Choroid plexus epithelial cell (primary cell): ENCODE measurements around the gene RUNX2.
"Not testable (repeated sequence)": the region's sequence is repeated elsewhere in the genome, so short reads cannot be mapped to it uniquely, and the experiment has no call there.

Experiments
- DNase-seq: peaks from one replicate; pipeline ENCODE4 v3.0.0-alpha.2; 2010; ENCODE audit warnings: low read depth
- H3K4me3 ChIP-seq: 2 replicates; pipeline ENCODE4 v1.5.1; 2011; ENCODE audit warnings: low read depth, mild to moderate bottlenecking, control low read depth, low read length, moderate library complexity
- TF ChIP-seq, protein P1 (sequence below): conservative IDR thresholded peaks from 2 replicates; pipeline ENCODE4 v1.5.1; 2011; ENCODE audit warnings: low read depth, mild to moderate bottlenecking, control low read depth, inconsistent platforms, low read length, moderate library complexity

RUNX2 gene

DNA sequence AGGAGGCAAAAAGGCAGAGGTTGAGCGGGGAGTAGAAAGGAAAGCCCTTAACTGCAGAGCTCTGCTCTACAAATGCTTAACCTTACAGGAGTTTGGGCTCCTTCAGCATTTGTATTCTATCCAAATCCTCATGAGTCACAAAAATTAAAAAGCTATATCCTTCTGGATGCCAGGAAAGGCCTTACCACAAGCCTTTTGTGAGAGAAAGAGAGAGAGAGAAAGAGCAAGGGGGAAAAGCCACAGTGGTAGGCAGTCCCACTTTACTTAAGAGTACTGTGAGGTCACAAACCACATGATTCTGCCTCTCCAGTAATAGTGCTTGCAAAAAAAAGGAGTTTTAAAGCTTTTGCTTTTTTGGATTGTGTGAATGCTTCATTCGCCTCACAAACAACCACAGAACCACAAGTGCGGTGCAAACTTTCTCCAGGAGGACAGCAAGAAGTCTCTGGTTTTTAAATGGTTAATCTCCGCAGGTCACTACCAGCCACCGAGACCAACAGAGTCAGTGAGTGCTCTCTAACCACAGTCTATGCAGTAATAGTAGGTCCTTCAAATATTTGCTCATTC is at the start of gene RUNX2:
TSS of gene RUNX2 (plus strand) at position 375 of the 567 bp plus-strand sequence. CDS start 397 bp downstream, outside the sequence.
- H3K4me3 ChIP-seq, result peak within 1 kb of the TSS; percentile 30
- peak; percentile 85 for DNase-seq
- TF ChIP-seq, protein P1, sequence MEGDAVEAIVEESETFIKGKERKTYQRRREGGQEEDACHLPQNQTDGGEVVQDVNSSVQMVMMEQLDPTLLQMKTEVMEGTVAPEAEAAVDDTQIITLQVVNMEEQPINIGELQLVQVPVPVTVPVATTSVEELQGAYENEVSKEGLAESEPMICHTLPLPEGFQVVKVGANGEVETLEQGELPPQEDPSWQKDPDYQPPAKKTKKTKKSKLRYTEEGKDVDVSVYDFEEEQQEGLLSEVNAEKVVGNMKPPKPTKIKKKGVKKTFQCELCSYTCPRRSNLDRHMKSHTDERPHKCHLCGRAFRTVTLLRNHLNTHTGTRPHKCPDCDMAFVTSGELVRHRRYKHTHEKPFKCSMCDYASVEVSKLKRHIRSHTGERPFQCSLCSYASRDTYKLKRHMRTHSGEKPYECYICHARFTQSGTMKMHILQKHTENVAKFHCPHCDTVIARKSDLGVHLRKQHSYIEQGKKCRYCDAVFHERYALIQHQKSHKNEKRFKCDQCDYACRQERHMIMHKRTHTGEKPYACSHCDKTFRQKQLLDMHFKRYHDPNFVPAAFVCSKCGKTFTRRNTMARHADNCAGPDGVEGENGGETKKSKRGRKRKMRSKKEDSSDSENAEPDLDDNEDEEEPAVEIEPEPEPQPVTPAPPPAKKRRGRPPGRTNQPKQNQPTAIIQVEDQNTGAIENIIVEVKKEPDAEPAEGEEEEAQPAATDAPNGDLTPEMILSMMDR, result no peak

DNA sequence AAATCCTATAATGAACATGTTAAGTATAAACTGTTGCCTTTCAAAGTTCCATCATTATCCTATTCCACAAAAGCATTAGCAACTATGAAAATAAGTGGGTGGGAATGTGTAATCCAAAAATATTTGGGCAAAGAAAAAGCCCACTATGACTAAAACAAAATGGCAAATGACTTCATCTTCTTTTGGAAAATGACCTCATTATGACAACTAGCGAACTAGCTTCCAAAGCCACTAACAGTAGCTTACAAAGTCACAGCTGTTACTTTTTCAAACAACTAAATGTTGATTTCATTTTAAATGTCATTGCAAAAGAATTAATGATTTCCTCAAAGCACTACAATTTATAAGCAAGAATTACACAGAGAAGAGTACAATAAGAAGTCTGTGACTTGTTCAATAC is 49.8 kb upstream of the RUNX2 start:
- DNase-seq, result no peak
- TF ChIP-seq, protein P1, result no peak
- no peak overlapping the region for H3K4me3 ChIP-seq

DNA sequence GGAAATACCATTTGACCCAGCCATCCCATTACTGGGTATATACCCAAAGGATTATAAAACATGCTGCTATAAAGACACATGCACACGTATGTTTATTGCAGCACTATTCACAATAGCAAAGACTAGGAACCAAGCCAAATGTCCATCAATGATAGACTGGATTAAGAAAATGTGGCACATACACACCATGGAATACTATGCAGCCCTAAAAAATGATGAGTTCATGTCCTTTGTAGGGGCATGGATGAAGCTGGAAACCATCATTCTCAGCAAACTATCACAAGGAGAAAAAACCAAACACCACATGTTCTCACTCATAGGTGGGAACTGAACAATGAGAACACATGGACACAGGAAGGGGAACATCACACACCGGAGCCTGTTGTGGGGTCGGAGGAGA is 41.4 kb upstream of the RUNX2 start:
- H3K4me3 ChIP-seq, DNase-seq: not testable (repeated sequence)

DNA sequence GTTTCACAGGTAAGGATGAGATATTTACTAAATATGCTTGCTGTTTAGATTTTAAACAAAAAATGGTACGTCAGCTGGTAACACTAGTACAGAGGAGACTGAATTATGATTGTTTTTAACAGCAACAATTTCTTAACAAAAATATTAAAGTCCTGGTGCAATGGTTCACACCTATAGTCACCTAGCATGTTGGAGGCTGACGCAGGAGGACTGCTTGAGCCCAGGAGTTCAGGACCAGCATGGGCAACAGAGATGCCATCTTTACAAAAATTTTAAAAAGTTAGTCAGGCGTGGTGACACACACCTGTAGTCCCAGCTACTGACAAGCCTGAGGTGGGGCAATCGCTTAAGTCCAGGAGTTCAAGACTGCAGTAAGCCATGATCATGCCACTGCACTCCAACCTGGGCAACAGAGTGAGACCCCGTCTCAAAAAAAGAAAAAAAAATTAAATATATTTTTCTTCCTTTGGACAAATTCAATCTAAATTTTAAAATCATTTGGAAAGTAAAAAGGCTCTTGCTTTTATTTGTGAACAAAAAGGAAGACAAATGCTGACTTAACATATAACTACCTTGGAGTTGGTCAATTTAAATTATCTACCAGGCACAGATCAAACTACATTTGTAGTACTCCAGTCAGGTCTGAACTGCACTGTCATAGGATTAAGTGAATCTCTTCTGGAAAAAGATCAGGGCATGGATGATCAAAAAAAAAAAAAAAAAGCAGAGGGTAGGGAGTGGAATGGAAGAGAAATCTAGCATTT is 38.2 kb upstream of the RUNX2 start:
- TF ChIP-seq, protein P1, result no peak
- no peak overlapping the region for H3K4me3 ChIP-seq
- no peak for DNase-seq

DNA sequence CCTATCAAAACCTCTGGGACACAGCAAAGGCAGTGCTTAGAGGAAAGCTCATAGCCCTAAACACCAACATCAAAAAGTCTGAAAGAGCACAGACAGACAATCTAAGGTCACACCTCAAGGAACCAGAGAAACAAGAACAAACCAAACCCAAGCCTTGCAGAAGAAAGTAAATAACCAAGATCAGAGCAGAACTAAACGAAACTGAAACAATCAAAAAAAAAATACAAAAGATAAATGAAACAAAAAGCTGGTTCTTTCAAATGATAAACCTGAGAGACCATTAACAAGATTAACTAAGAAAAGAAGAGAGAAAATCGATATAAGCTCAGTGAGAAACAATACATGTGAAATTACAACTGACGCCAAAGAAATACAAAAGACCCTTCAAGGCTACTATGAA is 34.8 kb upstream of the RUNX2 start:
- TF ChIP-seq, protein P1, result no peak
- H3K4me3 ChIP-seq, result no peak overlapping the region
- no peak for DNase-seq

DNA sequence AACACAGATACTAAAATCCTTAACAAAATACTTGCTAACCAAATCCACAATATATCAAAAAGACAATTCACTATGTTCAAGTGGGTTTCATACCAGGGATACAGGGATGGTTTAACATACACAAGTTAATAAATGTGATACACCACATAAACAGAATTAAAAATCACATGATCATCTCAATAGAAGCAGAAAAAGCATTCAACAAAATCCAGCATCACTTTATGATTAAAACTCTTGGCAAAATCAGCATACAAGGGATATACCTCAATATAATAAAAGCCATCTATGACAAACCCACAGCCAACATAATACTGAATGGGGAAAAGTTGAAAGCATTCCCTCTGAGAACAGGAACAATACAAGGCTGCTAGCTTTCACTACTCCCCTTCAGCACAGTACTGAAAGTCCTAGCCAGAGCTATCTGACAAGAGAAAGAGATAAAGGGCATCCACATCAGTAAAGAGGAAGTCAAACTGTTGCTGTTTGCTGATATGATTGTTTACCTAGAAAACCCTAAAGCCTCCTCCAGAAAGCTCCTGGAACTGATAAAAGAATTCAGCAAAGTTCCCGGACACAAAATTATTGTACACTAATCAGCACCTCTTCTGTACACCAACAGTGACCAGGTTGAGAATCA is 33.9 kb upstream of the RUNX2 start:
- DNase-seq, result peak; percentile 10
- H3K4me3 ChIP-seq, result not testable (repeated sequence)

DNA sequence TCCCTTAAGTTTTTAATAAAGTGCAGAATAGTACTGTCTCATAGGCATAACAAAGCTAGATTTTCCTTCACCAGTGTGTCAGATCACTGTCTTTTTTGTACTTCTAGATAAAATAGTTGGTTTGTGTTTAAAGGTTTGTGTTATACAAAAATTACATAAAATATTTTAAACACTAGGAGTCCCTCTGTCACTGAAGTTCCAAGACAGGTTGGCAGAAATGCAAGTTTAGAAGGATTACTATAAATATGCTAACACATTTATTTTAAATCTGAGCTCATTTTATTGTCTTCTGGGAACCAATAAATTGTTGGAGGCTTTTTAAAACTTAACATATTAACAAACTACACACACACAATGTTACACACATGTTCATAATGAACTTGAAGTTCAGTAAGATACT is 30.8 kb upstream of the RUNX2 start:
- no peak for DNase-seq
- TF ChIP-seq, protein P1, result no peak
- H3K4me3 ChIP-seq, result no peak overlapping the region
